ENCODE measurements around the gene NPDC1.

The NPDC1 gene

GRCh38 chr9:137070201-137070905 is 24.4 kb upstream of the NPDC1 start, which contains the start of gene SAPCD2:
SAPCD2 (minus strand) TSS chr9:137070557; CDS start chr9:137070460, 97 bp downstream.
- Histone ChIP-seq H3F3A (ENCODE audit: insufficient read depth, low read length) (no peaks in the 10 kb centered on the region), H3K4me1 (ENCODE audit: insufficient read depth, low read length, severe bottlenecking) (peaks cover 37% of the 10 kb centered on the region), H3K36me3 (ENCODE audit: insufficient read depth, low read length) (peaks cover 14% of the 10 kb centered on the region; the same call in 1 of the 2 replicates), H3K9ac (ENCODE audit: low read length) (peak within 1 kb of the TSS; percentile 87), H4K20me1 (ENCODE audit: insufficient read depth, low read length) (no peaks in the 10 kb centered on the region), H3K9me3 (ENCODE audit: low read length) (no peaks in the 10 kb centered on the region), H3K27ac (ENCODE audit: low read depth, low read length, poor library complexity, severe bottlenecking) (peak within 1 kb of the TSS; percentile 75), H3K4me3 (ENCODE audit: low read depth, low read length, poor library complexity, severe bottlenecking) (peak within 1 kb of the TSS; percentile 75), H3K27me3 (ENCODE audit: insufficient read depth, low read length) (no peaks in the 10 kb centered on the region), H2AFZ (ENCODE audit: low read length) (0 out of 2 replicates have a peak within 1 kb of the TSS, but pooled peaks have one; percentile 25), H3K4me2 (ENCODE audit: low read length) (peak within 1 kb of the TSS; percentile 86), H3K79me2 (ENCODE audit: insufficient read depth, low read length) (peaks cover 6% of the 10 kb centered on the region; the same call in 1 of the 2 replicates), H3K9me2 (ENCODE audit: low read depth, low read length) (no peaks in the 10 kb centered on the region)
- TF ChIP-seq EZH2 (IDR thresholded peaks at IDR 0.05; ENCODE audit: borderline replicate concordance, low read length) (no peak), CTCF (IDR thresholded peaks at IDR 0.05; ENCODE audit: low read length) (no peak)

DNA sequence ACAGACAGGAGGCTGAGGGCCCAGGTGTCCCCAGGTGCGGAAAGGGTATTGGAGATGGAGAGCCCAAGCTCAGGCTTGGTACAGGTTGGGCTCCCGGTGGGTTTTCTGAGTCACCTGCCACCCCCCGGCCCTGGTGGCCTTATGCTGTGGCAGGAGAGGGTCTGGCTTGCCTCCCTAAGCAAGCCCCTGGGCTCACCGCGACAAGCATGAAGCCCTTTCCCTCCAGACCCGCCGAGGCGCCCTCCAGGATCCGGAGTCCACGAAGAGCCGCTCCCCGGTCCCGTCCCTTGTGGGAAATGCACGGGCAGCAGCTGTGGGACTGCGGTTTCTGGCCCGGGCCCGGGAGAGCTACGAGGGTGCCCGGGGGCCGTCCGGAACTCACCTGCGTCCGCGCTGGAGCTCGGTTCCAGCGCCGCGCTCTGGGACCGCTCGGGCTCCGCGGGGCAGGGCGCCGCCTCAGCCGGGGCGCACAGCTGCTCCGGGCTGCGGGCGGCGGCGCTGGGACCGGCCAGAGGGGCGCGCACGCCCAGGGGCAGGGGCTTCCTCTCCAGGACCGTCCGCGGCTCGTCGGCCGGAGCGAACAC is 23.6 kb upstream of the NPDC1 start:
- H3K36me3 ChIP-seq (ENCODE audit: insufficient read depth, low read length) = peaks cover 21% of the 10 kb centered on the region
- no peaks in the 10 kb centered on the region for H3F3A ChIP-seq (ENCODE audit: insufficient read depth, low read length)
- no peaks in the 10 kb centered on the region for H3K9me2 ChIP-seq (ENCODE audit: low read depth, low read length)
- H3K27me3 ChIP-seq (ENCODE audit: insufficient read depth, low read length) = no peaks in the 10 kb centered on the region
- no peaks in the 10 kb centered on the region for H4K20me1 ChIP-seq (ENCODE audit: insufficient read depth, low read length)
- H3K4me3 ChIP-seq (ENCODE audit: low read depth, low read length, poor library complexity, severe bottlenecking) = peak overlapping the region; percentile 75
- no peaks in the 10 kb centered on the region for H3K9me3 ChIP-seq (ENCODE audit: low read length)
- no peak overlapping the region for H2AFZ ChIP-seq (ENCODE audit: low read length)
- peak overlapping the region; percentile 87 for H3K9ac ChIP-seq (ENCODE audit: low read length)
- peaks cover 6% of the 10 kb centered on the region; the same call in 1 of the 2 replicates for H3K79me2 ChIP-seq (ENCODE audit: insufficient read depth, low read length)
- H3K27ac ChIP-seq (ENCODE audit: low read depth, low read length, poor library complexity, severe bottlenecking) = peak overlapping the region; percentile 75
- peaks cover 30% of the 10 kb centered on the region for H3K4me1 ChIP-seq (ENCODE audit: insufficient read depth, low read length, severe bottlenecking)
- TF ChIP-seq CTCF (IDR thresholded peaks at IDR 0.05; ENCODE audit: low read length) = no peak
- no peak for TF ChIP-seq EZH2 (IDR thresholded peaks at IDR 0.05; ENCODE audit: borderline replicate concordance, low read length)
- peak overlapping the region; percentile 86 for H3K4me2 ChIP-seq (ENCODE audit: low read length)

DNA sequence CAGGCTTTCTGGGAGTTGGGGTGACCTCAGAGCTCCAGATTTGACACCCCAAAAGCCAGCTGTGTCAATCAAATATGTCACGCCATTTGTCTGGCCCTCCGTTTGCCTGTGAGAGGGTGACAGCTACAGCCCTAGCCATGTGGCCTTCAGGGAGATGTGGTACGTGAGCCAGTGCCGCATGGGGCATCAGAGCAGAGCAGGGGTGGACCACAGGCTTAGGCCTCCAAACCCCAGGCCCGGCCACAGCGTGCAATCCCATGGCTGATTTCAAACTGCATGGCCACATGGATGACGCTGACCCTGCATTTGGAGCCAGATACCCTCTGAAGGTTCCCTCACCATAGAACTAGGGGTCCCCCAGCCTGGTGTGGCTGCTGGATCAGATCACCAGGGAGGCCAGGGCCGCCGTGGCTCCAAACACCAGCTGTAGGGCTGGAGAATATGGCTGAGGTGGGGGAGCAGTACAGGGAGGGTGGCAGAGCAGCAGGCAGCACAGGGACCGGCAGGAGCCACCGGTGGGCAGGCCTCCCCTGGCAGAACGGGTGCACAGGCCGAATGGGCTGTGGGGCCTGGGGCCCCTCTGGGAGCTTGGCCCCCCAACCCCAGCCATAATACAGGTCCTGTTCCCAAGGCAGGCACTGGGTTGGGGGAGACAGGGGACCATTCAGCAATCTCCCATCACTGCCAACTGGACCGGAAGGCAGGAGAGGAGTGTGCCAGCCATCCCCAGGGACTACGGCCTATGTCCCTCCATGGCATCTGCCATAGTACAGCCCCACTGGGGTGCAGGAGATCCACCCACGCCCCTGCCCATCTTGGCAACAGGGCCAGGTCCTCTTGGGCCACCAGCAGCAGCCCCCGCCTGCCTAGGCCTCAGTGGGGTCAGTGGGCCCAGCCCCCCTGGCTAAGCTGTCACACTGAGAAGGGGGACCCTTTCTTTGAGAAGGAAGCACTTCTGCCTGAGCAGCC is 22.8 kb upstream of the NPDC1 start:
- H3K9me2 ChIP-seq (ENCODE audit: low read depth, low read length) = no peaks in the 10 kb centered on the region
- H3K4me1 ChIP-seq (ENCODE audit: insufficient read depth, low read length, severe bottlenecking) = peaks cover 28% of the 10 kb centered on the region
- peak overlapping the region; percentile 75 for H3K4me3 ChIP-seq (ENCODE audit: low read depth, low read length, poor library complexity, severe bottlenecking)
- no peak overlapping the region for H2AFZ ChIP-seq (ENCODE audit: low read length)
- H3K9ac ChIP-seq (ENCODE audit: low read length) = peak overlapping the region; percentile 87
- peak overlapping the region; percentile 86 for H3K4me2 ChIP-seq (ENCODE audit: low read length)
- TF ChIP-seq CTCF (IDR thresholded peaks at IDR 0.05; ENCODE audit: low read length) (no peak), EZH2 (IDR thresholded peaks at IDR 0.05; ENCODE audit: borderline replicate concordance, low read length) (no peak)
- H3K36me3 ChIP-seq (ENCODE audit: insufficient read depth, low read length) = peaks cover 29% of the 10 kb centered on the region
- no peaks in the 10 kb centered on the region for H3K9me3 ChIP-seq (ENCODE audit: low read length)
- no peaks in the 10 kb centered on the region for H3F3A ChIP-seq (ENCODE audit: insufficient read depth, low read length)
- no peaks in the 10 kb centered on the region for H3K27me3 ChIP-seq (ENCODE audit: insufficient read depth, low read length)
- peak overlapping the region; percentile 75 for H3K27ac ChIP-seq (ENCODE audit: low read depth, low read length, poor library complexity, severe bottlenecking)
- peaks cover 6% of the 10 kb centered on the region; the same call in 1 of the 2 replicates for H3K79me2 ChIP-seq (ENCODE audit: insufficient read depth, low read length)
- no peaks in the 10 kb centered on the region for H4K20me1 ChIP-seq (ENCODE audit: insufficient read depth, low read length)

Measured in OCI-LY1 (cell line).